Caco-2 (cell line): ENCODE data around the gene PXYLP1. TPM values are rescaled to one million over a fixed set of nuclear protein-coding genes. Genes with fewer than 3 reads are reported as not detected.

Experiments used
- BruUV-seq: library from RNA; stranded (reverse); fragments of 400-500 nt; replicated peaks from 2 replicates; lab custom pipeline; 2021; lab: Mats Ljungman, UMichigan
- CTCF ChIA-PET: fragments of 300-600 bp; sonication (Branson Sonifier 250); formaldehyde crosslinking; loops from one replicate; lab custom pipeline; 2022; ENCODE audit warnings: antibody characterized with exemption; lab: Charles Lee
- POLR2A ChIA-PET: fragments of 300-600 bp; sonication (Branson Sonifier 250); formaldehyde crosslinking; loops from one replicate; lab custom pipeline; 2022; ENCODE audit warnings: antibody characterized with exemption; lab: Charles Lee
- DNase-seq, 2 experiments: peaks; one replicate each; pipeline versions ENCODE4 v3.0.0 to v3.0.0-alpha.2; 2020 to 2022
- H3K27me3 ChIP-seq: replicated peaks from 2 replicates; pipeline ENCODE4 v1.6.0; 2011; ENCODE audit warnings: low read length; ENCODE audit not compliant: control insufficient read depth, insufficient read depth
- H3K36me3 ChIP-seq: 2 replicates; pipeline ENCODE4 v1.5.1; 2011; ENCODE audit warnings: low read length; ENCODE audit not compliant: control insufficient read depth, insufficient read depth
- H3K4me1 ChIP-seq: fragments of 250-450 bp; sonication (Bioruptor Pico); 2 replicates; pipeline ENCODE4 v1.5.1; 2020; ENCODE audit warnings: mild to moderate bottlenecking
- H3K4me3 ChIP-seq: 2 replicates; pipeline ENCODE4 v1.5.1; 2011; ENCODE audit warnings: low read depth, mild to moderate bottlenecking, control low read depth, low read length
- H3K9me3 ChIP-seq: fragments of 250-450 bp; sonication (Bioruptor Pico); 2 replicates; pipeline ENCODE4 v1.5.1; 2020; ENCODE audit warnings: mild to moderate bottlenecking, moderate library complexity
- H3K27ac Mint-ChIP-seq: one replicate; pipeline ENCODE4 v1.8.0; 2022; ENCODE audit warnings: mixed read lengths; ENCODE audit not compliant: unreplicated experiment
- H3K27me3 Mint-ChIP-seq: one replicate; pipeline ENCODE4 v1.8.0; 2022; ENCODE audit warnings: mixed read lengths; ENCODE audit not compliant: insufficient read depth, unreplicated experiment
- H3K36me3 Mint-ChIP-seq: one replicate; pipeline ENCODE4 v1.8.0; 2022; ENCODE audit warnings: mild to moderate bottlenecking, mixed read lengths; ENCODE audit not compliant: insufficient read depth, unreplicated experiment
- H3K4me1 Mint-ChIP-seq: one replicate; pipeline ENCODE4 v1.8.0; 2022; ENCODE audit warnings: low read depth, mixed read lengths; ENCODE audit not compliant: unreplicated experiment
- H3K4me3 Mint-ChIP-seq: one replicate; pipeline ENCODE4 v1.8.0; 2022; ENCODE audit warnings: mild to moderate bottlenecking, moderate library complexity, mixed read lengths; ENCODE audit not compliant: unreplicated experiment
- H3K9me3 Mint-ChIP-seq: one replicate; pipeline ENCODE4 v1.8.0; 2022; ENCODE audit warnings: mixed read lengths; ENCODE audit not compliant: unreplicated experiment
- intact Hi-C: fragments of 100-400 bp; cut with micrococcal nuclease; formaldehyde crosslinking; loops from one replicate; pipeline ENCODE4 v1.10.0; 2022; ENCODE audit not compliant: unreplicated experiment
- total RNA-seq: library from RNA; stranded (reverse); gene quantifications from 2 replicates; pipeline ENCODE4 v1.2.3, GENCODE V29; 2022
- TF ChIP-seq, protein P1 (sequence below), 2 experiments: fragments of 200-600 bp in 1 of 2; IDR thresholded peaks; 1 replicate in 1 of 2; 2 replicates in 1 of 2; pipeline versions ENCODE4 v1.5.1 to v1.8.0; 2011 to 2022; ENCODE audit warnings: antibody characterized with exemption in 1 of 2, control low read depth in 1 of 2, inconsistent platforms in 1 of 2, low read depth in 1 of 2, low read length in 1 of 2, mild to moderate bottlenecking in 1 of 2, moderate library complexity in 1 of 2; ENCODE audit not compliant: insufficient read depth in 1 of 2, severe bottlenecking in 1 of 2, unreplicated experiment in 1 of 2

The PXYLP1 gene
- total RNA-seq, 1 experiment from 2014 or later = 24.6 TPM

DNA sequence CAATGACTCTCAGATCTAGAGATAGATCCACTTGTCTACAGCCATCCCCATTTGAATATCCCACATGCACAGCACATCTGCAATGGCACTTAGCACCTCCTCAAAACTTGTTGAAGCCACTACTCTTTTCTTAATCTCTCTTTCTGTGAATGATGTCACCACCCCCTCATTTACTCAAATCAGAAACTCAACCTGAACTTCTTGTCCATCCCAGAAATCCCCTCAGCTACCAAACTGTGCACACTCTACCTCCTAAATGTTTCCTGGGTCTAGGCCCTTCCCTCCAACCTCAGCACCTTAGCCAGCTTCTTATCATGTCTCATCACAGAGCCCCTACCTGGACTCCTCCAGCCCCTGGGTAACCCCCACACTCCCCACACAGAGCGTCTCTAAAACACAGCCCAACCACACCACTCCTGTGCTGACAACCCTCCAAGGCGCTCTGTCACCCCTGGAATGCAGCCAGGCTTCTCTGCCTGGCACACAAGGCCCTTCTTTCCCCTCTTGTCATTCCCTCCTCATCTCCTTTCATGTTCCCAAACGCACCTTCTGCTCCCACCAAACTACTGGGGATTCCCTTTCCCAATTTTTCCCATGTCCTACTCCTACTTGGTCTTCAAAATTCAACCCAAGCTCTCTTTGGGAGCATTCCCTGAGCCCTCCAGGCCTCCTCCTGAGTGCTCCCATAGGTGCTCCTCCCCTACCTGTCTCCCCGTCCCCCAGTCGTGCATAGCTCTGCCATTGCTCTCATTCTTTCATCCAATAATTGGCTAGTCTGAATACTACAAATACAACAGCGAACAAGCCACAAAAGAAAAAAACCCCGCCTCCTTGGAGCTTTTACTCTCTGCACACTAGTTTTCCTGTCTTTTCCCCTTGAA is 96.9 kb downstream of the PXYLP1 start:
- Histone ChIP-seq H3K27me3 (no peaks in the 10 kb centered on the region), H3K36me3 (no peaks in the 10 kb centered on the region), H3K4me1 (peaks cover 42% of the 10 kb centered on the region), H3K9me3 (no peaks in the 10 kb centered on the region), H3K4me3 (no peak overlapping the region)
- no peak overlapping the region for H3K4me3 Mint-ChIP-seq
- no TSS peak for BruUV-seq
- peaks cover 48% of the 10 kb centered on the region for H3K4me1 Mint-ChIP-seq
- no peaks in the 10 kb centered on the region for H3K27me3 Mint-ChIP-seq
- ChIA-PET CTCF (interaction anchor here (1.0 kb wide), 1 partner anchor 17 kb away, joined by 6 read pairs; no protein-coding TSS in a partner anchor), POLR2A (no interaction called here)
- intact Hi-C loops = no loop called here
- no peak for DNase-seq
- H3K27ac Mint-ChIP-seq = no peak overlapping the region
- no peaks in the 10 kb centered on the region for H3K36me3 Mint-ChIP-seq
- no peaks in the 10 kb centered on the region for H3K9me3 Mint-ChIP-seq
- TF ChIP-seq, protein P1, sequence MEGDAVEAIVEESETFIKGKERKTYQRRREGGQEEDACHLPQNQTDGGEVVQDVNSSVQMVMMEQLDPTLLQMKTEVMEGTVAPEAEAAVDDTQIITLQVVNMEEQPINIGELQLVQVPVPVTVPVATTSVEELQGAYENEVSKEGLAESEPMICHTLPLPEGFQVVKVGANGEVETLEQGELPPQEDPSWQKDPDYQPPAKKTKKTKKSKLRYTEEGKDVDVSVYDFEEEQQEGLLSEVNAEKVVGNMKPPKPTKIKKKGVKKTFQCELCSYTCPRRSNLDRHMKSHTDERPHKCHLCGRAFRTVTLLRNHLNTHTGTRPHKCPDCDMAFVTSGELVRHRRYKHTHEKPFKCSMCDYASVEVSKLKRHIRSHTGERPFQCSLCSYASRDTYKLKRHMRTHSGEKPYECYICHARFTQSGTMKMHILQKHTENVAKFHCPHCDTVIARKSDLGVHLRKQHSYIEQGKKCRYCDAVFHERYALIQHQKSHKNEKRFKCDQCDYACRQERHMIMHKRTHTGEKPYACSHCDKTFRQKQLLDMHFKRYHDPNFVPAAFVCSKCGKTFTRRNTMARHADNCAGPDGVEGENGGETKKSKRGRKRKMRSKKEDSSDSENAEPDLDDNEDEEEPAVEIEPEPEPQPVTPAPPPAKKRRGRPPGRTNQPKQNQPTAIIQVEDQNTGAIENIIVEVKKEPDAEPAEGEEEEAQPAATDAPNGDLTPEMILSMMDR (IDR thresholded peaks at IDR 0.05; ENCODE audit: insufficient read depth in 1 of 2, low read depth in 1 of 2, low read length in 1 of 2, severe bottlenecking in 1 of 2, unreplicated experiment in 1 of 2) = no peak

DNA sequence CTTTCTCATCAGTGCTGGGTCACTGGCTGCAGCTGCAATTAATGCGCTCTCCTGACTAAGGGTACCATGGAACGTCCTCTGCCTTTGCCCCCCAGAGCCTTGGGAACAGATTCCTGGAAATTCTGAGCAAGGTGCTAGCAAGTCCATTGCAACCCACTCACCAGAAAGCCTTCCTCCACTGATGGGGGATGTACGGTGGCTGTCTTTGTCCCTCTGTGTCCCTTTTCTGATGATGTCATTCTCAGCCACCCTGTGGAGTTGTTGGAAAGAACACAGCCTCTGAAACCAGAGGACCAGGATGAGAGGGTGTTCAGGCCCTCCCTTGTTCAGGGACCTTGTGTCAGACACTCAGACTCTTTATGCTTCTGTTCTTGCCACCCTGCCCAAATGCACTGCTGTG is 98.6 kb downstream of the PXYLP1 start:
- no TSS peak for BruUV-seq
- CTCF ChIA-PET = no interaction called here
- Histone ChIP-seq H3K4me1 (peaks cover 45% of the 10 kb centered on the region), H3K9me3 (no peaks in the 10 kb centered on the region), H3K27me3 (no peaks in the 10 kb centered on the region), H3K4me3 (no peak overlapping the region), H3K36me3 (no peaks in the 10 kb centered on the region)
- intact Hi-C loops = no loop called here
- POLR2A ChIA-PET = no interaction called here
- H3K4me1 Mint-ChIP-seq = peaks cover 48% of the 10 kb centered on the region
- TF ChIP-seq, protein P1 (IDR thresholded peaks at IDR 0.05; ENCODE audit: insufficient read depth in 1 of 2, low read depth in 1 of 2, low read length in 1 of 2, severe bottlenecking in 1 of 2, unreplicated experiment in 1 of 2) = no peak
- peaks cover 10% of the 10 kb centered on the region for H3K9me3 Mint-ChIP-seq
- no peak for DNase-seq
- no peak overlapping the region for H3K4me3 Mint-ChIP-seq
- no peak overlapping the region for H3K27ac Mint-ChIP-seq
- H3K36me3 Mint-ChIP-seq = no peaks in the 10 kb centered on the region
- H3K27me3 Mint-ChIP-seq = no peaks in the 10 kb centered on the region

DNA sequence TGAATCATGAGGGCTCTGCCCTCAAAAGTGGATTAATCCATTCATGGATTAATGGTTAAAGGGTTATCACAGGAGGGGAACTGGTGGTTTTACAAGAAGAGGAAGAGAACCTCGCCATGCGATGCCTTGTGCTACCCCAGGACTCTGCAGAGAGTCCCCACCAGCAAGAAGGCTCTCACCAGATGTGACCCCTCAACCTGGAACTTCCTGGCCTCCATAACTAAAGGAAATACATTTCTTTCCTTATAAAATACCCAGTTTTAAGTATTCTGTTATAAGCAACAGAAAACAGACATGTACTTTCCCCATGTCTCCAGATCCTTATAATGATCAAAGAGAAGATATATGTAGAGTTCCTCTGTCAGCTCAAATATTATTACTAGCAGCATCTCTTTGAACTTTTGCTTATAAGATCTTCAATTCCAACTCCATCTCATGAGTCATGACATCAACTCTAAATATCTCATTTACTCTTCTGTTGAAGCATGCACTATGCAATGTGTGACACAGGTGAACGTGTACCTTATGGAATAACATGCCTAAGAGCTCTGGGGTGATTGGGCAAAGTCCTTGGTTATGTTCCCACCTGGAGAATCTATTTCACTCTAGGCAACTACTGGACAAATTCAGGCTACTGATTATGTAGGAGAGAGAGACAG is 99.2 kb downstream of the PXYLP1 start:
- intact Hi-C loops = no loop called here
- TF ChIP-seq, protein P1 (IDR thresholded peaks at IDR 0.05; ENCODE audit: insufficient read depth in 1 of 2, low read depth in 1 of 2, low read length in 1 of 2, severe bottlenecking in 1 of 2, unreplicated experiment in 1 of 2) = no peak
- CTCF ChIA-PET = interaction anchor here (1.1 kb wide), 1 partner anchor 121 kb away, joined by 3 read pairs; no protein-coding TSS in a partner anchor
- Histone ChIP-seq H3K27me3 (no peaks in the 10 kb centered on the region), H3K4me1 (peaks cover 45% of the 10 kb centered on the region), H3K36me3 (no peaks in the 10 kb centered on the region), H3K9me3 (no peaks in the 10 kb centered on the region), H3K4me3 (no peak overlapping the region)
- no peaks in the 10 kb centered on the region for H3K27me3 Mint-ChIP-seq
- H3K4me1 Mint-ChIP-seq = peaks cover 48% of the 10 kb centered on the region
- H3K27ac Mint-ChIP-seq = peak overlapping the region; percentile 73
- H3K9me3 Mint-ChIP-seq = peaks cover 10% of the 10 kb centered on the region
- POLR2A ChIA-PET = interaction anchor here (0.7 kb wide), 1 partner anchor 28 kb away, joined by 4 read pairs; no protein-coding TSS in a partner anchor
- H3K4me3 Mint-ChIP-seq = no peak overlapping the region
- no peaks in the 10 kb centered on the region for H3K36me3 Mint-ChIP-seq
- BruUV-seq = no TSS peak
- DNase-seq = no peak
